Cardiac muscle cell (in vitro differentiated cells and primary cell): ENCODE data around the gene SDC4. TPM values are rescaled to one million over a fixed set of nuclear protein-coding genes. Genes with fewer than 3 reads are reported as not detected.

ENCODE experiments used
- DNase-seq, 2 donors: peaks; one replicate each; pipeline versions ENCODE4 v3.0.0 to v3.0.0-alpha.2; 2010 to 2017; ENCODE audit warnings: low read depth in 1 of 2, low spot score in 1 of 2
- H3K27ac ChIP-seq: fragments of 200-600 bp; sonication (generic); 2 replicates; pipeline ENCODE4 v1.5.1; 2016
- H3K27me3 ChIP-seq: fragments of 200-600 bp; sonication (generic); 2 replicates; pipeline ENCODE4 v1.6.0; 2016; ENCODE audit warnings: control low read depth
- H3K36me3 ChIP-seq: fragments of 200-600 bp; sonication (generic); 2 replicates; pipeline ENCODE4 v1.5.1; 2016; ENCODE audit warnings: control low read depth
- H3K4me1 ChIP-seq: fragments of 200-600 bp; sonication (generic); 2 replicates; pipeline ENCODE4 v1.8.1; 2017; ENCODE audit warnings: low read depth, mild to moderate bottlenecking, mixed run types
- H3K4me3 ChIP-seq: fragments of 200-600 bp; sonication (generic); 2 replicates; pipeline ENCODE4 v1.5.1; 2016; ENCODE audit warnings: mild to moderate bottlenecking
- H3K9me3 ChIP-seq: fragments of 200-600 bp; sonication (generic); 2 replicates; pipeline ENCODE4 v1.5.1; 2017; ENCODE audit warnings: low read depth, mild to moderate bottlenecking, control low read depth
- polyA plus RNA-seq: library from polyadenylated mRNA; unstranded; fragments of >200 nt; fragmentation: Nextera tagmentation; extraction: Ambion mirVana; gene quantifications from 2 replicates; pipeline ENCODE4 v1.2.1, GENCODE V29; 2016
- total RNA-seq: library from RNA; depleted of rRNA; stranded (reverse); fragments of >200 nt; gene quantifications from 2 replicates; pipeline ENCODE4 v1.2.3, GENCODE V29; 2016
- TF ChIP-seq, protein P1 (sequence below): IDR thresholded peaks from 2 replicates; pipeline ENCODE4 v1.5.1; 2012; ENCODE audit warnings: low read depth, mild to moderate bottlenecking, low read length

The SDC4 gene
- total and polyA plus RNA-seq, 2 experiments from 2014 or later = 35.4 to 55.7 TPM

DNA sequence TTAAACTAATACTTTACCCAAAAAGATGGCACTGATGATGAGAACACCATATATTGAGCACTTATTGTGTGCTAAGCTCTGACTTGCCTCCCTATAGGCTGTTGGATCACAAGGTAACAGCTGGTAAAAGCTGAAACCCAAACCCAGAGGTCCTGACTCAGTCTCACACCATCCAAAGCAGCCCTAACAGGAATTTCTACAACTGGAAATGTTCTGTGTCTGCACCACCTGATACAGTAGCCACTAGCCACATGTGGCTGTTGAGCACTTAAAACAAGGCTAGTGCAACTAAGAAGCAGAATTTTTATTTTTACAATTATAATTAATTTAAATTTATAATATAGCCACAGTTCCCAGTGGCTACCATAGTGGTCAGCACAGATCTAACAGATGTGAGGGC lies 24.5 kb downstream of the SDC4 start:
- Histone ChIP-seq H3K36me3 (no peaks in the 10 kb centered on the region), H3K9me3 (no peaks in the 10 kb centered on the region), H3K27me3 (no peaks in the 10 kb centered on the region), H3K27ac (no peak overlapping the region), H3K4me1 (peaks cover 4% of the 10 kb centered on the region), H3K4me3 (no peak overlapping the region)
- TF ChIP-seq, protein P1, sequence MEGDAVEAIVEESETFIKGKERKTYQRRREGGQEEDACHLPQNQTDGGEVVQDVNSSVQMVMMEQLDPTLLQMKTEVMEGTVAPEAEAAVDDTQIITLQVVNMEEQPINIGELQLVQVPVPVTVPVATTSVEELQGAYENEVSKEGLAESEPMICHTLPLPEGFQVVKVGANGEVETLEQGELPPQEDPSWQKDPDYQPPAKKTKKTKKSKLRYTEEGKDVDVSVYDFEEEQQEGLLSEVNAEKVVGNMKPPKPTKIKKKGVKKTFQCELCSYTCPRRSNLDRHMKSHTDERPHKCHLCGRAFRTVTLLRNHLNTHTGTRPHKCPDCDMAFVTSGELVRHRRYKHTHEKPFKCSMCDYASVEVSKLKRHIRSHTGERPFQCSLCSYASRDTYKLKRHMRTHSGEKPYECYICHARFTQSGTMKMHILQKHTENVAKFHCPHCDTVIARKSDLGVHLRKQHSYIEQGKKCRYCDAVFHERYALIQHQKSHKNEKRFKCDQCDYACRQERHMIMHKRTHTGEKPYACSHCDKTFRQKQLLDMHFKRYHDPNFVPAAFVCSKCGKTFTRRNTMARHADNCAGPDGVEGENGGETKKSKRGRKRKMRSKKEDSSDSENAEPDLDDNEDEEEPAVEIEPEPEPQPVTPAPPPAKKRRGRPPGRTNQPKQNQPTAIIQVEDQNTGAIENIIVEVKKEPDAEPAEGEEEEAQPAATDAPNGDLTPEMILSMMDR = no peak
- no peak for DNase-seq

DNA sequence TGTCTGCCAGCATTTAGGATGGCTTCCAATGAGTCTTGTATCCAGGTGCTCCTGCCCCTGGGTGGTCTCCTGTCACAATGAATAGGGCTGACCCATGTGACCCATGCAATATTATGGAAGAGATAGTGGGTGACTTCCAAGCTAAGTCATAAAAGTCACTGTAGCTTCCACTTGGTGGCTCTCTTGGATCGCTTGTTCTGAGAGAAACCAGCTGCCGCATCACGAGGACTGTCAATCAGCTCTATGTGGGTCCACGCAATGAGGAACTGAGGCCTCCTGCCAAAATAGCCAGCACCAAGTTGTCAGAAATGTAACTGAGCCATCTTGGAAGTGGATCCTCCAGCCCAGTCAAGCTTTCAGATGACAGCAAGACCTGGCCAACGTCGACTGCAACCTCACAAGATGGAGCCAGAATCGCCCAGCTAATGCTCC lies 25.3 kb downstream of the SDC4 start:
- Histone ChIP-seq H3K27me3 (no peaks in the 10 kb centered on the region), H3K4me3 (no peak overlapping the region), H3K4me1 (peaks cover 4% of the 10 kb centered on the region), H3K27ac (no peak overlapping the region), H3K9me3 (no peaks in the 10 kb centered on the region), H3K36me3 (no peaks in the 10 kb centered on the region)
- DNase-seq = peak; percentile 58 to 73
- TF ChIP-seq, protein P1 = peak; percentile 15

DNA sequence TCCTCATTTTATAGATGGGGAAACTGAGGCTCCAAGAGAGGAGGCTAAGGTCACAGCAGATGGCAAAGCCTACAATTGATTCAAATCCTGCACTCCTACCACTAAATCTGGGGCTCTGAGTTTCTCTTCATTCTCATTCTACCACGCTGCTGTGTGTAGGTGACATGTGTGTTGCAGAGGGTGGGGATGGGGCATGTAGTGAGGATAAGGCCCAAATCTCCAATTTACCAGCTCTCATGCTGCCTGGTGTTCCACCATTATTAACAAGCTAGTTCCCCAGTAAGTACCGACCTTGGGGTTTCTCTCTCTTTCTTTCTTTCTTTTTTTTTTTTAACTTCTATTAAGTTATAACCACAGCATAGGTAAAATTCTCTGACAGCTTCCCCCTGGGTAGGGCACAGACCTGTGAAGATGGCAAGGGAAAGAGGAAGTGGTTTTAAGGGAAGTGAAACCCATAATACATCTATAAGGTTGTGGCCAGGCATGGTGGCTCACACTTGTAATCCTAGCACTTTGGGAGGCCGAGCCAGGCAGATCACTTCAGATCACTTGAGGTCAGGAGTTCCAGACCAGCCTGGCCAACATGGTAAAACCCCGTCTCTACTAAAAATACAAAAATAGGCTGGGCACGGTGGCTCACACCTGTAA lies 27.2 kb downstream of the SDC4 start:
- H3K27ac ChIP-seq = no peak overlapping the region
- H3K4me3 ChIP-seq = no peak overlapping the region
- TF ChIP-seq, protein P1 = no peak
- no peak for DNase-seq
- no peaks in the 10 kb centered on the region for H3K36me3 ChIP-seq
- H3K27me3 ChIP-seq = no peaks in the 10 kb centered on the region
- peaks cover 4% of the 10 kb centered on the region for H3K4me1 ChIP-seq
- H3K9me3 ChIP-seq = no peaks in the 10 kb centered on the region

DNA sequence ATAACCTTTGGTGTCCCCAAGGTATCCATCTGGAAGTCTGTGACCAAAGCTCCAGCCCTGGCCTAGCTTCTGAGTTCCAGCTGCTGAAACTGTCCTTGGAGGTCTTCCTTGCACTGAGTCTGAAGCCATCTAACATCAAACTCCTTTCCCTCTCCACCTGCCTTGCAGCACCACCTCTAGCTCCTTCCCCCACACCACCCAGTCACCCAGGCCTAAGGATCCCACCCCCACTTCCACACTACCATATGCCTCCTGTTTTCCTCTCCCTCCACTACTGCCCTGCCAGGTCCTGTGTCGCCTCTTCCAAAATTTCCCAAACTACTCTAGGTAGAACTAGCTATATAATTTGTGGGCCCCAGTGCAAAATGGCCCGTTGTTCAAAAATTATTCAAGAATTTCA lies 29.3 kb downstream of the SDC4 start:
- TF ChIP-seq, protein P1 = no peak
- no peaks in the 10 kb centered on the region for H3K36me3 ChIP-seq
- no peak overlapping the region for H3K27ac ChIP-seq
- H3K4me3 ChIP-seq = no peak overlapping the region
- H3K4me1 ChIP-seq = no peaks in the 10 kb centered on the region
- H3K9me3 ChIP-seq = no peaks in the 10 kb centered on the region
- DNase-seq = no peak
- no peaks in the 10 kb centered on the region for H3K27me3 ChIP-seq

DNA sequence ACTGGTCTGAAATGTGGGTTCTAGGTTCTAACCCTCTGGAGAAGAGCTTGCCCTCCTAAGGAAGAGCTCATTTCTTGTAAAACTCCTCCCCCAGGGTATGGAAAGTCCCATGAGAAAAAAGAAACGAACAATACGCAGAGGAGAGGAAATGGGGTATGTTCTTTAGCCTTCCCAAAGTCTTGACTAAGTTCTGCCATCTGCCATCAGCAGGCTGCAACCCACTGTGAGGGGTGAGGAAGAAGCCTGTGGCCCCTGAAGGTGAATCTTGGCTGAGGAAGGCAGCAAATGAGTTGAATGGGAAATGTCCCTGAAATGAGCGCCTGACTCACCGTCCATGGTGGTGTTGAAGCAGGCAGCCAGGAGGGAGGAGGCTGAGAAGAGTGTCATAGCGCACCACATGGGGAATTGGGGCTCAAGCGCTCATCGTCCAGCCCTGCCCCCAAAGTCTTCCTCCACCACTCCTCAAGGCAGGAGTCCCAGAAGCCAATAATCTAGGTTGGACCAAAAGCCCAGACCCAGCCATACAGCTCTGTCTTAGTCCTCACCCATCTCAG lies 29.8 kb downstream of the SDC4 start:
- TF ChIP-seq, protein P1 = no peak
- no peak for DNase-seq
- H3K27me3 ChIP-seq = no peaks in the 10 kb centered on the region
- H3K9me3 ChIP-seq = no peaks in the 10 kb centered on the region
- H3K4me3 ChIP-seq = no peak overlapping the region
- H3K27ac ChIP-seq = no peak overlapping the region
- H3K4me1 ChIP-seq = no peaks in the 10 kb centered on the region
- H3K36me3 ChIP-seq = no peaks in the 10 kb centered on the region
